ENCODE data around the gene CDC25C.

DNA sequence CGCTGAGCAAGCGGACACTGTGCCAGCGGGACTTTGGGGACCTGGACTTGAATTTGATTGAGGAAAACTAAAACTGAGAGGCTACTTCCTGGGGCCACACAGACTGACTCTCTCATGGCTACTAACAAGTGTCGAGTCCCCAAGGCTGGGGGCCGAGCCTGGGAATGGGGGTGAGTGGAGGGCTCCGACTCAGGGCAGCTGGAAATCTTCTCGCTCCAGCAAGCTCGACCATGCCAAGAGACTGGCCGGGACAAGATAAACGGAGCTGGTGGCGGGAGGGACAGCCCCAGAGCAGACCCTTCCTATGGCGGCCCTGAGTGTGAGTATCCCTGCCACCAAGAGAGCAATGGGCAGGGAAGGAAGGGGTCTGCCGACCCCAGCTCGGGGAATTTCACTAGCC, 15.3 kb upstream of the CDC25C start:
- TF ChIP-seq, protein P1, sequence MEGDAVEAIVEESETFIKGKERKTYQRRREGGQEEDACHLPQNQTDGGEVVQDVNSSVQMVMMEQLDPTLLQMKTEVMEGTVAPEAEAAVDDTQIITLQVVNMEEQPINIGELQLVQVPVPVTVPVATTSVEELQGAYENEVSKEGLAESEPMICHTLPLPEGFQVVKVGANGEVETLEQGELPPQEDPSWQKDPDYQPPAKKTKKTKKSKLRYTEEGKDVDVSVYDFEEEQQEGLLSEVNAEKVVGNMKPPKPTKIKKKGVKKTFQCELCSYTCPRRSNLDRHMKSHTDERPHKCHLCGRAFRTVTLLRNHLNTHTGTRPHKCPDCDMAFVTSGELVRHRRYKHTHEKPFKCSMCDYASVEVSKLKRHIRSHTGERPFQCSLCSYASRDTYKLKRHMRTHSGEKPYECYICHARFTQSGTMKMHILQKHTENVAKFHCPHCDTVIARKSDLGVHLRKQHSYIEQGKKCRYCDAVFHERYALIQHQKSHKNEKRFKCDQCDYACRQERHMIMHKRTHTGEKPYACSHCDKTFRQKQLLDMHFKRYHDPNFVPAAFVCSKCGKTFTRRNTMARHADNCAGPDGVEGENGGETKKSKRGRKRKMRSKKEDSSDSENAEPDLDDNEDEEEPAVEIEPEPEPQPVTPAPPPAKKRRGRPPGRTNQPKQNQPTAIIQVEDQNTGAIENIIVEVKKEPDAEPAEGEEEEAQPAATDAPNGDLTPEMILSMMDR (conservative IDR thresholded peaks at IDR 0.05), result no peak
- TF ChIP-seq ZFX (IDR thresholded peaks at IDR 0.05), result no peak
